HG02943 (cell line): ENCODE data around the gene TRPM6.
"Not testable (repeated sequence)": the region's sequence is repeated elsewhere in the genome, so short reads cannot be mapped to it uniquely, and the experiment has no call there.

Experiments
- ATAC-seq: cut with Tn5 transposase; IDR thresholded peaks from one replicate; pipeline ENCODE4 v1.9.1; 2021; ENCODE audit warnings: mild to moderate bottlenecking, low read depth, moderate library complexity; ENCODE audit not compliant: unreplicated experiment

Gene TRPM6

GRCh38 chr9:74887041-74887980, at the start of gene TRPM6:
TSS of gene TRPM6 (minus strand) at chr9:74887921. CDS start at chr9:74887856, 65 bp downstream.
- ATAC-seq: no peak

GRCh38 chr9:74935008-74935407, 47.3 kb upstream of the TRPM6 start:
- no peak for ATAC-seq

- ATAC-seq: no peak
These were observed 34.0 kb upstream of the TRPM6 start for GRCh38 chr9:74921737-74922136.

- no peak for ATAC-seq
These were observed 33.4 kb upstream of the TRPM6 start for GRCh38 chr9:74920944-74921626.

GRCh38 chr9:74910036-74910435, 22.3 kb upstream of the TRPM6 start:
- ATAC-seq: no peak

GRCh38 chr9:74908665-74909064, 20.9 kb upstream of the TRPM6 start:
- ATAC-seq: no peak

GRCh38 chr9:74907085-74907484, 19.4 kb upstream of the TRPM6 start:
- no peak for ATAC-seq

- ATAC-seq: no peak
These were observed 13.3 kb upstream of the TRPM6 start for GRCh38 chr9:74901001-74901400.

- not testable (repeated sequence) for ATAC-seq
These were observed 728 bp upstream of the TRPM6 start for GRCh38 chr9:74888449-74888848.

GRCh38 chr9:74887981-74888370, 255 bp upstream of the TRPM6 start:
- ATAC-seq: no peak

GRCh38 chr9:74876382-74876949, 11.3 kb downstream of the TRPM6 start:
- no peak for ATAC-seq

GRCh38 chr9:74875656-74876055, 12.1 kb downstream of the TRPM6 start:
- ATAC-seq: no peak

GRCh38 chr9:74874220-74874619, 13.5 kb downstream of the TRPM6 start:
- ATAC-seq: no peak

- no peak for ATAC-seq
These were observed 15.0 kb downstream of the TRPM6 start for GRCh38 chr9:74872619-74873233.

GRCh38 chr9:74867483-74867882, 20.2 kb downstream of the TRPM6 start:
- ATAC-seq: no peak

- ATAC-seq: no peak
These were observed 22.5 kb downstream of the TRPM6 start for GRCh38 chr9:74865177-74865576.

- ATAC-seq: no peak
These were observed 25.8 kb downstream of the TRPM6 start for GRCh38 chr9:74861773-74862474.

GRCh38 chr9:74861071-74861470, 26.6 kb downstream of the TRPM6 start:
- ATAC-seq: no peak

- ATAC-seq: not testable (repeated sequence)
These were observed 27.5 kb downstream of the TRPM6 start for GRCh38 chr9:74860247-74860646.

GRCh38 chr9:74859786-74860185, 27.9 kb downstream of the TRPM6 start:
- ATAC-seq: no peak
